ENCODE results near the gene WNT5B.

WNT5B gene

GRCh38 chr12:1695886-1696670 is 67.0 kb downstream of the WNT5B start:
- no peaks in the 10 kb centered on the region for H3K27me3 ChIP-seq (ENCODE audit: insufficient read depth, low read depth, severe bottlenecking)
- DNase-seq: no peak
- TF ChIP-seq CTCF (IDR thresholded peaks at IDR 0.05; ENCODE audit: low read depth, low read length): no peak
- H3K36me3 ChIP-seq: peaks cover 21% of the 10 kb centered on the region
- H3K4me3 ChIP-seq (ENCODE audit: low read depth, low read length): no peak overlapping the region
- H3K9me3 ChIP-seq (ENCODE audit: severe bottlenecking): no peaks in the 10 kb centered on the region
- no peak overlapping the region for H3K27ac ChIP-seq

GRCh38 chr12:1696800-1697199 is 67.8 kb downstream of the WNT5B start:
- DNase-seq: no peak
- H3K27ac ChIP-seq: no peak overlapping the region
- no peaks in the 10 kb centered on the region for H3K9me3 ChIP-seq (ENCODE audit: severe bottlenecking)
- no peak overlapping the region for H3K4me3 ChIP-seq (ENCODE audit: low read depth, low read length)
- peaks cover 17% of the 10 kb centered on the region for H3K36me3 ChIP-seq
- H3K27me3 ChIP-seq (ENCODE audit: insufficient read depth, low read depth, severe bottlenecking): no peaks in the 10 kb centered on the region
- no peak for TF ChIP-seq CTCF (IDR thresholded peaks at IDR 0.05; ENCODE audit: low read depth, low read length)

Measured in WERI-Rb-1 (cell line).